H1 (cell line): ENCODE data around the gene VSIR. TPM values are rescaled to one million over a fixed set of nuclear protein-coding genes. Genes with fewer than 3 reads are reported as not detected.

ENCODE experiments used
- CTCF ChIA-PET: fragments of 300-600 bp; sonication (Branson Sonifier 250); formaldehyde crosslinking; loops from one replicate; lab custom pipeline; 2021; ENCODE audit not compliant: partially characterized antibody; lab: Charles Lee
- POLR2A ChIA-PET: fragments of 300-600 bp; sonication (Branson Sonifier 250); formaldehyde crosslinking; loops from one replicate; lab custom pipeline; 2021; ENCODE audit warnings: inconsistent platforms; ENCODE audit not compliant: partially characterized antibody; lab: Charles Lee
- DNase-seq, 2 experiments: peaks; one replicate each; pipeline versions ENCODE4 v3.0.0 to v3.0.0-alpha.2; 2010 to 2022; ENCODE audit warnings: low spot score in 2 of 2, low read depth in 1 of 2, mixed read lengths in 1 of 2
- FAIRE-seq: peaks from 2 replicates; lab custom pipeline; 2011; peaks lifted over from hg19 to GRCh38; lab: Jason Lieb, UNC
- H2AFZ ChIP-seq: 2 replicates; pipeline ENCODE4 v1.8.1; 2012; ENCODE audit warnings: low read length, inconsistent platforms
- H2AK5ac ChIP-seq: 2 replicates; pipeline ENCODE4 v1.6.1; 2013; ENCODE audit warnings: low read depth, low read length
- H2BK120ac ChIP-seq: replicated peaks from 2 replicates; pipeline ENCODE3; 2013; ENCODE audit warnings: low read depth, low read length, inconsistent platforms
- H2BK12ac ChIP-seq: 2 replicates; pipeline ENCODE4 v1.6.1; 2013; ENCODE audit warnings: low read depth, low read length
- H2BK15ac ChIP-seq: 2 replicates; pipeline ENCODE4 v1.6.1; 2013; ENCODE audit warnings: low read length
- H2BK20ac ChIP-seq: 2 replicates; pipeline ENCODE4 v1.6.1; 2013; ENCODE audit warnings: low read length
- H2BK5ac ChIP-seq: 2 replicates; pipeline ENCODE4 v1.6.1; 2013; ENCODE audit warnings: low read depth, low read length
- H3K14ac ChIP-seq: 2 replicates; pipeline ENCODE4 v1.6.1; 2013; ENCODE audit warnings: inconsistent platforms; ENCODE audit not compliant: insufficient read length
- H3K18ac ChIP-seq: 2 replicates; pipeline ENCODE4 v1.6.1; 2013; ENCODE audit warnings: low read length; ENCODE audit errors: extremely low read depth
- H3K23ac ChIP-seq: 2 replicates; pipeline ENCODE4 v1.6.1; 2013; ENCODE audit warnings: inconsistent platforms; ENCODE audit not compliant: insufficient read length
- H3K23me2 ChIP-seq: 2 replicates; pipeline ENCODE4 v1.6.1; 2013; ENCODE audit warnings: low read depth, low read length
- H3K27ac ChIP-seq: 2 replicates; pipeline ENCODE4 v1.6.1; 2011; ENCODE audit warnings: low read depth, low read length, inconsistent platforms
- H3K27me3 ChIP-seq, 4 experiments: replicated peaks in 1 of 4; 1 replicate in 1 of 4; 2 replicates in 3 of 4; pipeline versions ENCODE4 v1.6.1 to v1.8.1; 2011 to 2013; ENCODE audit warnings: low read length in 3 of 4, mild to moderate bottlenecking in 3 of 4, inconsistent platforms in 2 of 4, mixed read lengths in 2 of 4, moderate library complexity in 1 of 4; ENCODE audit not compliant: control insufficient read depth in 3 of 4, insufficient read depth in 3 of 4; ENCODE audit errors: extremely low read depth in 1 of 4
- H3K36me3 ChIP-seq, 4 experiments: 2 replicates each; pipeline versions ENCODE4 v1.6.1 to v1.8.1; 2011 to 2013; ENCODE audit warnings: mild to moderate bottlenecking in 4 of 4, low read length in 3 of 4, moderate library complexity in 2 of 4, control low read depth in 1 of 4, inconsistent platforms in 1 of 4; ENCODE audit not compliant: insufficient read depth in 4 of 4, control insufficient read depth in 2 of 4
- H3K4ac ChIP-seq: replicated peaks from 2 replicates; pipeline ENCODE3; 2013; ENCODE audit warnings: low read length, low read depth, mixed read lengths, inconsistent platforms; ENCODE audit not compliant: insufficient read length
- H3K4me1 ChIP-seq, 4 experiments: replicated peaks in 1 of 4; 1 replicate in 1 of 4; 2 replicates in 3 of 4; pipeline versions ENCODE4 v1.6.1 to v1.8.1; 2011 to 2013; ENCODE audit warnings: low read length in 3 of 4, inconsistent platforms in 2 of 4, mixed read lengths in 1 of 4; ENCODE audit not compliant: insufficient read depth in 4 of 4, control insufficient read depth in 3 of 4
- H3K4me2 ChIP-seq, 2 experiments: 2 replicates each; pipeline versions ENCODE4 v1.6.1 to v1.8.1; 2011 to 2013; ENCODE audit warnings: low read depth in 2 of 2, low read length in 2 of 2, control low read depth in 1 of 2, inconsistent platforms in 1 of 2, mild to moderate bottlenecking in 1 of 2; ENCODE audit not compliant: insufficient read depth in 1 of 2
- H3K4me3 ChIP-seq, 4 experiments: fragments of 200-600, 300-600 bp in 1 of 4; sonication (generic), shearing (Covaris generic), sonication (Bioruptor Twin) in 1 of 4; 2 replicates each; pipeline versions ENCODE4 v1.5.1 to v1.8.1; 2011 to 2016; ENCODE audit warnings: low read length in 4 of 4, low read depth in 3 of 4, control low read depth in 2 of 4, inconsistent platforms in 2 of 4, mild to moderate bottlenecking in 2 of 4, mixed read lengths in 1 of 4, moderate library complexity in 1 of 4; ENCODE audit not compliant: insufficient read depth in 2 of 4; ENCODE audit errors: extremely low read depth in 1 of 4
- H3K56ac ChIP-seq: replicated peaks from 2 replicates; pipeline ENCODE3; 2013; ENCODE audit warnings: low read depth, mild to moderate bottlenecking, mixed read lengths, low read length, inconsistent platforms; ENCODE audit not compliant: insufficient read length
- H3K79me1 ChIP-seq: 2 replicates; pipeline ENCODE4 v1.6.1; 2013; ENCODE audit warnings: low read depth, low read length, control low read depth
- H3K79me2 ChIP-seq, 2 experiments: 2 replicates each; pipeline versions ENCODE4 v1.6.1 to v1.8.1; 2012 to 2013; ENCODE audit warnings: low read length in 2 of 2, mild to moderate bottlenecking in 2 of 2, inconsistent platforms in 1 of 2; ENCODE audit not compliant: insufficient read depth in 2 of 2, control insufficient read depth in 1 of 2
- H3K9ac ChIP-seq, 4 experiments: replicated peaks in 1 of 4; 1 replicate in 1 of 4; 2 replicates in 3 of 4; pipeline versions ENCODE4 v1.6.1 to v1.8.1; 2011 to 2013; ENCODE audit warnings: low read depth in 3 of 4, low read length in 3 of 4, control low read depth in 2 of 4, mild to moderate bottlenecking in 2 of 4, moderate library complexity in 2 of 4, inconsistent platforms in 1 of 4; ENCODE audit errors: extremely low read depth in 1 of 4
- H3K9me3 ChIP-seq, 2 experiments: 2 replicates each; pipeline versions ENCODE4 v1.6.1 to v1.8.1; 2012 to 2013; ENCODE audit warnings: mild to moderate bottlenecking in 2 of 2, moderate library complexity in 2 of 2, control low read depth in 1 of 2, inconsistent platforms in 1 of 2, low read depth in 1 of 2, low read length in 1 of 2, mixed read lengths in 1 of 2; ENCODE audit not compliant: insufficient read depth in 2 of 2
- H4K20me1 ChIP-seq, 2 experiments: replicated peaks in 1 of 2; 2 replicates each; pipeline versions ENCODE3 to v1.8.1; 2011 to 2013; ENCODE audit warnings: inconsistent platforms in 2 of 2, low read length in 2 of 2, mild to moderate bottlenecking in 1 of 2; ENCODE audit not compliant: insufficient read depth in 2 of 2, control insufficient read depth in 1 of 2
- H4K5ac ChIP-seq: 2 replicates; pipeline ENCODE4 v1.6.1; 2013; ENCODE audit warnings: low read length, low read depth, mixed read lengths, inconsistent platforms; ENCODE audit not compliant: insufficient read length
- H4K8ac ChIP-seq: 2 replicates; pipeline ENCODE4 v1.8.0; 2013; ENCODE audit warnings: mild to moderate bottlenecking, moderate library complexity, low read length, inconsistent platforms; ENCODE audit not compliant: insufficient read depth; ENCODE audit errors: extremely low read depth
- H4K91ac ChIP-seq: replicated peaks from 2 replicates; pipeline ENCODE3; 2013; ENCODE audit warnings: low read length, mixed read lengths, inconsistent platforms; ENCODE audit not compliant: insufficient read length
- BACH1 ChIP-seq: IDR thresholded peaks from 2 replicates; pipeline ENCODE4 v1.6.1; 2012; ENCODE audit warnings: low read length, improper control_type of control experiment
- RBBP5 ChIP-seq: IDR thresholded peaks from 2 replicates; pipeline ENCODE4 v1.7.1; 2012; ENCODE audit warnings: low read depth, mild to moderate bottlenecking, inconsistent platforms, low read length, moderate library complexity, borderline replicate concordance
- TEAD4 ChIP-seq: IDR thresholded peaks from 2 replicates; pipeline ENCODE4 v1.6.1; 2012; ENCODE audit warnings: low read depth, low read length, inconsistent platforms, mixed read lengths
- WGBS, 2 experiments: shearing (Covaris generic) in 1 of 2; methylation state at CpG; one replicate each; pipeline versions ENCODE4 v1.1.6 to v1.1.7; 2013 to 2015; ENCODE audit warnings: low lambda C conversion rate in 2 of 2, mixed read lengths in 2 of 2, inconsistent platforms in 1 of 2, low coverage in 1 of 2, missing lambda C conversion rate in 1 of 2; ENCODE audit not compliant: insufficient replicate concordance in 2 of 2, insufficient coverage in 1 of 2, insufficient read length in 1 of 2; ENCODE audit errors: extremely low coverage in 1 of 2, missing lambda C conversion rate in 1 of 2; 5-methylcytosine and 5-hydroxymethylcytosine counted together
- polyA plus RNA-seq, 7 experiments: library from polyadenylated mRNA; depleted of rRNA in 3 of 7; stranded (reverse) in 5 of 7; unstranded in 2 of 7; fragments of >200 nt in 5 of 7; fragments of 200-250 nt in 2 of 7; gene quantifications; 1 replicate in 5 of 7; 2 replicates in 1 of 7; 4 replicates in 1 of 7; pipeline versions ENCODE4 v1.2.1 to v1.2.3, GENCODE V29; 2011 to 2013; ENCODE audit warnings: missing spikeins in 2 of 7, mixed read lengths in 2 of 7
- total RNA-seq: library from RNA; stranded (reverse); fragmentation: NEBNext Ultra II Directional; extraction: Animal tissue kit (Norgen Biotek cat#: 25700); gene quantifications from 2 replicates; pipeline ENCODE4 v1.2.1, GENCODE V29; 2021

Gene VSIR
- total and polyA plus RNA-seq, 2 of the 8 experiments (the other 6 are each of a cell fraction or from before 2014, with no cell fraction given), result 0.33 TPM; not detected in 1

DNA sequence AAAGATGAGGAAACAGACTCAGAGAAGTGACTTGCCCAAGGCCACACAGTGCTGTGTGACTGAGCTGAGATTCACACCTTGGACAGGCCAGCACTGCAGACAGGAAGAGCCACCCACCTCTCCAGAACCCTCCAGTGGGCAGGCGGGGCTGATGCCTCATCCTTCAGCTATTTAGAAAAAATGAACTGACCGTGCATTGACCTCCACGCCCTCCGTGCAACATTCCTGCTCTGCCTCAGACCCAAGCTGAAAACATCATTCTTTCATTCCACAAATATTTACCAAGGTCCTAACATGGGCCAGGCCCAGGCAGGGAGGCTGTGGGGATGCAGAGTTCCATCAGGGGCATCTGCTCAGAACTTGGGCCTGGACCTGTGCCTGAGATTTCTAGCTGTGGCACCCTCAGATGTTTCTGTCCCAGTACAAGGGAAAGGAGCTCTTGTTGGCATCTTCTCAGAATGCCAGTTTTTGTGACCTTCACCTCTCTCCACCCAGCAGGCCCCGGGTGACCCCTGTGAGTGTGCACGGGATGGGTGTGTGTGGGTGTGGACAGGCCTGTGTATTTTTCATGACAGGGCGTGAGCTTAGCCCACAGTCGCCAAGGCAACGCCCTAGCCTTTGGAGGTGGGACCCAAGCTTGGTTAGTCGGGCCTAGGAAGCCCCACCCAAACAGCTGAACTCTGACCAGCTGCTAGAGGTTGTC lies 6.5 kb downstream of the VSIR start:
- peaks cover 0 to 2% (median under 1%) of the 10 kb centered on the region in 4 experiments; a peak in 1 of 7 replicates for H3K27me3 ChIP-seq
- H4K20me1 ChIP-seq, result no peaks in the 10 kb centered on the region
- H3K4ac ChIP-seq, result no peak overlapping the region
- H3K23me2 ChIP-seq, result no peaks in the 10 kb centered on the region
- H2BK5ac ChIP-seq, result no peak overlapping the region
- TF ChIP-seq TEAD4 (no peak), RBBP5 (no peak), BACH1 (no peak)
- H3K4me2 ChIP-seq, result no peak overlapping the region
- FAIRE-seq (no peak), DNase-seq (no peak)
- H4K91ac ChIP-seq, result no peak overlapping the region
- no peak overlapping the region for H2BK120ac ChIP-seq
- no peak overlapping the region for H2AK5ac ChIP-seq
- no peak overlapping the region for H2BK20ac ChIP-seq
- H3K18ac ChIP-seq, result no peak overlapping the region
- 95% methylated on average over 10 of the region's 10 CpGs; no CpG with 5 or more reads in 1 of the 2 experiments for WGBS, 2 experiments
- H3K14ac ChIP-seq, result no peak overlapping the region
- no peaks in the 10 kb centered on the region for H3K9me3 ChIP-seq
- H3K4me3 ChIP-seq, result no peak overlapping the region
- no peak overlapping the region for H4K5ac ChIP-seq
- 0 out of 2 replicates have a peak overlapping the region, but pooled peaks have one; percentile 29 for H2BK15ac ChIP-seq
- H3K79me2 ChIP-seq, result no peaks in the 10 kb centered on the region
- H3K36me3 ChIP-seq, result no peaks in the 10 kb centered on the region
- ChIA-PET CTCF (interaction anchor here (0.7 to 5.3 kb wide), 19 partner anchors 9 to 383 kb away, joined by 3 to 44 read pairs (median 4); partner anchors contain the start of genes CDH23 and VSIR), POLR2A (interaction anchor here (1.2 kb wide), 1 partner anchor 15 kb away, joined by 3 read pairs; no protein-coding TSS in a partner anchor)
- H4K8ac ChIP-seq, result no peak overlapping the region; the same call in 1 of the 2 replicates
- no peaks in the 10 kb centered on the region for H3K79me1 ChIP-seq
- no peak overlapping the region for H2AFZ ChIP-seq
- H3K9ac ChIP-seq, result no peak overlapping the region
- H3K23ac ChIP-seq, result no peak overlapping the region
- H3K4me1 ChIP-seq, result no peaks in the 10 kb centered on the region; a peak in 1 of 7 replicates
- H3K27ac ChIP-seq, result no peak overlapping the region
- no peak overlapping the region for H3K56ac ChIP-seq
- no peak overlapping the region for H2BK12ac ChIP-seq
